HEK293T (cell line): ENCODE data around the gene ELOVL3.

ENCODE experiments used
- ARNT ChIP-seq: fragments of 450-650 bp; IDR thresholded peaks from 2 replicates; pipeline ENCODE4 v1.6.1; 2017; ENCODE audit warnings: mild to moderate bottlenecking
- BHLHE40 ChIP-seq: fragments of 450-650 bp; IDR thresholded peaks from 2 replicates; pipeline ENCODE4 v1.6.1; 2016; ENCODE audit warnings: mild to moderate bottlenecking, moderate library complexity, borderline replicate concordance
- FOXA1 ChIP-seq: fragments of 450-650 bp; IDR thresholded peaks from 2 replicates; pipeline ENCODE4 v1.6.1; 2016; ENCODE audit warnings: mild to moderate bottlenecking
- FOXK2 ChIP-seq: fragments of 450-650 bp; IDR thresholded peaks from 2 replicates; pipeline ENCODE4 v1.6.1; 2016; ENCODE audit warnings: mild to moderate bottlenecking
- FOXM1 ChIP-seq: fragments of 450-650 bp; IDR thresholded peaks from 2 replicates; pipeline ENCODE4 v1.6.1; 2017; ENCODE audit warnings: mild to moderate bottlenecking, borderline replicate concordance
- HDGF ChIP-seq: fragments of 450-650 bp; IDR thresholded peaks from 2 replicates; pipeline ENCODE4 v1.6.1; 2017; ENCODE audit warnings: antibody characterized with exemption, borderline replicate concordance
- L3MBTL2 ChIP-seq: fragments of 450-650 bp; conservative IDR thresholded peaks from 2 replicates; pipeline ENCODE4 v1.6.1; 2016; ENCODE audit warnings: mild to moderate bottlenecking
- LEF1 ChIP-seq: fragments of 450-650 bp; IDR thresholded peaks from 2 replicates; pipeline ENCODE4 v1.6.1; 2017; ENCODE audit warnings: mild to moderate bottlenecking, borderline replicate concordance
- SP1 ChIP-seq: fragments of 450-650 bp; IDR thresholded peaks from 2 replicates; pipeline ENCODE4 v1.6.1; 2017
- SUZ12 ChIP-seq: fragments of 450-650 bp; IDR thresholded peaks from 2 replicates; pipeline ENCODE4 v1.6.1; 2016; ENCODE audit warnings: mild to moderate bottlenecking
- TARDBP ChIP-seq: fragments of 450-650 bp; IDR thresholded peaks from 2 replicates; pipeline ENCODE4 v1.6.1; 2016
- ZNF384 ChIP-seq: fragments of 450-650 bp; IDR thresholded peaks from 2 replicates; pipeline ENCODE4 v1.6.1; 2016

GRCh38 chr10:102202386-102202785 lies 23.7 kb upstream of the ELOVL3 start:
- no peak for TF ChIP-seq ARNT
- no peak for TF ChIP-seq FOXM1
- TF ChIP-seq L3MBTL2 = no peak
- no peak for TF ChIP-seq FOXK2
- no peak for TF ChIP-seq SP1
- no peak for TF ChIP-seq ZNF384
- TF ChIP-seq LEF1 = no peak
- TF ChIP-seq HDGF = no peak
- TF ChIP-seq BHLHE40 = no peak
- TF ChIP-seq SUZ12 = no peak
- TF ChIP-seq TARDBP = no peak
- no peak for TF ChIP-seq FOXA1
